BE2C (cell line): ENCODE data around the gene ABCA7.
A peak's percentile ranks its signal among the peaks of the same experiment; 100 is the strongest.

Experiments used
- DNase-seq: peaks from one replicate; pipeline ENCODE4 v3.0.0-alpha.2; 2020
- H3K27me3 ChIP-seq: fragments of 250-450 bp; sonication (Bioruptor Pico); 2 replicates; pipeline ENCODE4 v1.5.1; 2020; ENCODE audit warnings: mild to moderate bottlenecking
- H3K36me3 ChIP-seq: fragments of 250-450 bp; sonication (Bioruptor Pico); 2 replicates; pipeline ENCODE4 v1.5.1; 2020; ENCODE audit warnings: mild to moderate bottlenecking
- H3K4me1 ChIP-seq: fragments of 250-450 bp; sonication (Bioruptor Pico); 2 replicates; pipeline ENCODE4 v1.5.1; 2020
- H3K4me3 ChIP-seq: 2 replicates; pipeline ENCODE4 v1.5.1; 2011; ENCODE audit warnings: low read depth, low read length
- H3K9me3 ChIP-seq: fragments of 250-450 bp; sonication (Bioruptor Pico); 2 replicates; pipeline ENCODE4 v1.5.1; 2020
- TF ChIP-seq, protein P1 (sequence below): IDR thresholded peaks from 2 replicates; pipeline ENCODE4 v1.5.1; 2012; ENCODE audit warnings: mild to moderate bottlenecking, low read depth, low read length

The ABCA7 gene

DNA sequence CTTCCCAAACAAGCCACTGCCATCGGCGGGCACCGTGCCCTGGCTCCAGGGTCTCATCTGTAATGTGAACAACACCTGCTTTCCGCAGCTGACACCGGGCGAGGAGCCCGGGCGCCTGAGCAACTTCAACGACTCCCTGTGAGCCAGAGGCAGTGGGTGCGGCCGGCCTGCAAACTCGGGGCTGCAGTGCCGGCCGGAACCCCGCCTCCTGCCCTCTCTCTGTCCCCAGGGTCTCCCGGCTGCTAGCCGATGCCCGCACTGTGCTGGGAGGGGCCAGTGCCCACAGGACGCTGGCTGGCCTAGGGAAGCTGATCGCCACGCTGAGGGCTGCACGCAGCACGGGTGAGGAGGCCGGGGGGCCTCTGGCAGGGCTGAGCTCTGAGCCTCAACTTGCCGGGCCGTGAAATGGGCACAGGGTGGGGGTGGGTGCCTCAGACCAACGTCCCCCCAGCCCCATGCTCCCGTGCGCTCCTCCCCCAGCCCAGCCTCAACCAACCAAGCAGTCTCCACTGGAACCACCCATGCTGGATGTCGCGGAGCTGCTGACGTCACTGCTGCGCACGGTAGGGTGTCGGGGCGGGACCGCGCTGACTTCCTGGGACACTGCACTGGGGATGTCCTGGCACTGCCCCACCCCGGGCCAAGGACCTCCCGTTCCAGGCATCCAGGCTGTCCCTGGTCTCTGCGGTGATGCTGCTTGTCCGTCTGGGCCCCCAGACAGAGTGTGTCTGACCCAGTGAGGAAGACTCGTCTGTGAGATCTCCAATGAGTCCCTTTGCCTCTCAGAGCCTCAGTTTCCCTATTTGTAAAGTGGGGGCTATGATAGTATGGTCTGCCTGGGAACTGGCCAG is 2.2 kb downstream of the ABCA7 start:
- peaks cover 10% of the 10 kb centered on the region for H3K4me1 ChIP-seq
- TF ChIP-seq, protein P1, sequence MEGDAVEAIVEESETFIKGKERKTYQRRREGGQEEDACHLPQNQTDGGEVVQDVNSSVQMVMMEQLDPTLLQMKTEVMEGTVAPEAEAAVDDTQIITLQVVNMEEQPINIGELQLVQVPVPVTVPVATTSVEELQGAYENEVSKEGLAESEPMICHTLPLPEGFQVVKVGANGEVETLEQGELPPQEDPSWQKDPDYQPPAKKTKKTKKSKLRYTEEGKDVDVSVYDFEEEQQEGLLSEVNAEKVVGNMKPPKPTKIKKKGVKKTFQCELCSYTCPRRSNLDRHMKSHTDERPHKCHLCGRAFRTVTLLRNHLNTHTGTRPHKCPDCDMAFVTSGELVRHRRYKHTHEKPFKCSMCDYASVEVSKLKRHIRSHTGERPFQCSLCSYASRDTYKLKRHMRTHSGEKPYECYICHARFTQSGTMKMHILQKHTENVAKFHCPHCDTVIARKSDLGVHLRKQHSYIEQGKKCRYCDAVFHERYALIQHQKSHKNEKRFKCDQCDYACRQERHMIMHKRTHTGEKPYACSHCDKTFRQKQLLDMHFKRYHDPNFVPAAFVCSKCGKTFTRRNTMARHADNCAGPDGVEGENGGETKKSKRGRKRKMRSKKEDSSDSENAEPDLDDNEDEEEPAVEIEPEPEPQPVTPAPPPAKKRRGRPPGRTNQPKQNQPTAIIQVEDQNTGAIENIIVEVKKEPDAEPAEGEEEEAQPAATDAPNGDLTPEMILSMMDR = no peak
- H3K27me3 ChIP-seq = no peaks in the 10 kb centered on the region
- H3K36me3 ChIP-seq = no peaks in the 10 kb centered on the region
- no peaks in the 10 kb centered on the region for H3K9me3 ChIP-seq
- H3K4me3 ChIP-seq = peak overlapping the region; percentile 51
- peak; percentile 59 for DNase-seq

DNA sequence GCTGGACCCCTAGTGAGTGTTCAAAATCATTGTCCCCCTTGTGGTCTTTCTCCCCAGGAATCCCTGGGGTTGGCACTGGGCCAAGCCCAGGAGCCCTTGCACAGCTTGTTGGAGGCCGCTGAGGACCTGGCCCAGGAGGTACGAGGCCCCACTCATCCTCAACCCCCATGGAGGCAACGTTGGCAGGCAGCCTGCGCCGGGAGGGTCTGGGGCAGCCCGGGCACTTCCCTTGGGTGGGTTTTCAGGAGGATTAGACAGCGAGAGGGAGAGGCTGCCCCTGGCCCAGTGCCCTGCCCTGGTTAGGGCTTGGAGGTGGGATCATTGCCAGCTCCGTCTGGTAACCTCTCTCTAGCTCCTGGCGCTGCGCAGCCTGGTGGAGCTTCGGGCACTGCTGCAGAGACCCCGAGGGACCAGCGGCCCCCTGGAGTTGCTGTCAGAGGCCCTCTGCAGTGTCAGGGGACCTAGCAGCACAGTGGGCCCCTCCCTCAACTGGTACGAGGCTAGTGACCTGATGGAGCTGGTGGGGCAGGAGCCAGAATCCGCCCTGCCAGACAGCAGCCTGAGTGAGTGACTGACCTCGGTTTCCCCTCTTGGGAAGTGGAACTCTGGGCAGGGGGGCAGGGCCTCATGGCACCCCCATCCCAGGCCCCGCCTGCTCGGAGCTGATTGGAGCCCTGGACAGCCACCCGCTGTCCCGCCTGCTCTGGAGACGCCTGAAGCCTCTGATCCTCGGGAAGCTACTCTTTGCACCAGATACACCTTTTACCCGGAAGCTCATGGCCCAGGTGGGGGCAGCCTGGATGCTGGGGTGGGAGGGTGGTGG is 3.0 kb downstream of the ABCA7 start:
- Histone ChIP-seq H3K4me3 (peak overlapping the region; percentile 51), H3K9me3 (no peaks in the 10 kb centered on the region), H3K4me1 (peaks cover 10% of the 10 kb centered on the region), H3K27me3 (no peaks in the 10 kb centered on the region), H3K36me3 (no peaks in the 10 kb centered on the region)
- TF ChIP-seq, protein P1 = 0 out of 2 replicates have a peak, but pooled peaks have one; percentile 9
- peak; percentile 90 for DNase-seq

DNA sequence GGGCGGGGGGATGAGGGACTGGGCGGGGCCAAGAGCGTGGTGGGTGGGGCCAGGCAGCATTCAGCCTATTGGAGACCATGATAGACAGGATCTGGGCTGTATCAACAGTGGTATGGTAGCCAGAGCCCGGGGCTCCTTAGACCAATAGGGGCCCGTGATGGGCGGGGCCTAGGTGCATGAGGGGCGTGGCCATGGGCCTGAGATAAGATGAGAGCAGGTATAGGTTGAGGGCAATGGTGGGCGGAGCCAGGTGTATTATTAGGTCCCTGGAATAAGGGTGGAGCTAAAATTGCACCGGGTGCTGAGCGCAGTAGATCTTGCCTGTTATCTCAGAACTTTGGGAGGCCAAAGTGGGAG is 5.3 kb downstream of the ABCA7 start:
- Histone ChIP-seq H3K4me3 (no peak overlapping the region), H3K4me1 (peaks cover 7% of the 10 kb centered on the region), H3K27me3 (no peaks in the 10 kb centered on the region), H3K36me3 (no peaks in the 10 kb centered on the region), H3K9me3 (no peaks in the 10 kb centered on the region)
- DNase-seq = peak; percentile 72
- TF ChIP-seq, protein P1 = no peak

DNA sequence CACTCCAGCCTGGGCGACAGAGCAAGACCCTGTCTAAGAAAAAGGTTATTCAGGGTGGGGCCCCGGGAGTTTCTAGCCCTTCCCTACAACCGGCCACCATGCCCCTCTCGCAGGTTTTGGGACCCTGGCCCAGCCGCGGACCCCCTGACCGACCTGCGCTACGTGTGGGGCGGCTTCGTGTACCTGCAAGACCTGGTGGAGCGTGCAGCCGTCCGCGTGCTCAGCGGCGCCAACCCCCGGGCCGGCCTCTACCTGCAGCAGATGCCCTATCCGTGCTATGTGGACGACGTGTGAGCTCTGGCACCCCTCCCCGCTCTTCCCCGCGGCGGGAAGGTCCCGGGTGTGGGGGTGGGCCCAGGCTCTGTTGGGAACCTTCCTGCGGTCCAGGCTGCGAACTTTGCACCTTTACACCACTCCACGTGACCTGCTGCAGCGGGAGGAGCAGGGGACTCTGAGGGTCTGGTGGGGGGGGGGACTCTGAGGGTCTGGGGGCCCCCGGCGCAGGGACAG is 6.3 kb downstream of the ABCA7 start:
- no peaks in the 10 kb centered on the region for H3K27me3 ChIP-seq
- peak; percentile 7 for DNase-seq
- H3K4me1 ChIP-seq = peaks cover 5% of the 10 kb centered on the region
- no peak overlapping the region for H3K4me3 ChIP-seq
- TF ChIP-seq, protein P1 = no peak
- no peaks in the 10 kb centered on the region for H3K36me3 ChIP-seq
- no peaks in the 10 kb centered on the region; the same call in 1 of the 2 replicates for H3K9me3 ChIP-seq

DNA sequence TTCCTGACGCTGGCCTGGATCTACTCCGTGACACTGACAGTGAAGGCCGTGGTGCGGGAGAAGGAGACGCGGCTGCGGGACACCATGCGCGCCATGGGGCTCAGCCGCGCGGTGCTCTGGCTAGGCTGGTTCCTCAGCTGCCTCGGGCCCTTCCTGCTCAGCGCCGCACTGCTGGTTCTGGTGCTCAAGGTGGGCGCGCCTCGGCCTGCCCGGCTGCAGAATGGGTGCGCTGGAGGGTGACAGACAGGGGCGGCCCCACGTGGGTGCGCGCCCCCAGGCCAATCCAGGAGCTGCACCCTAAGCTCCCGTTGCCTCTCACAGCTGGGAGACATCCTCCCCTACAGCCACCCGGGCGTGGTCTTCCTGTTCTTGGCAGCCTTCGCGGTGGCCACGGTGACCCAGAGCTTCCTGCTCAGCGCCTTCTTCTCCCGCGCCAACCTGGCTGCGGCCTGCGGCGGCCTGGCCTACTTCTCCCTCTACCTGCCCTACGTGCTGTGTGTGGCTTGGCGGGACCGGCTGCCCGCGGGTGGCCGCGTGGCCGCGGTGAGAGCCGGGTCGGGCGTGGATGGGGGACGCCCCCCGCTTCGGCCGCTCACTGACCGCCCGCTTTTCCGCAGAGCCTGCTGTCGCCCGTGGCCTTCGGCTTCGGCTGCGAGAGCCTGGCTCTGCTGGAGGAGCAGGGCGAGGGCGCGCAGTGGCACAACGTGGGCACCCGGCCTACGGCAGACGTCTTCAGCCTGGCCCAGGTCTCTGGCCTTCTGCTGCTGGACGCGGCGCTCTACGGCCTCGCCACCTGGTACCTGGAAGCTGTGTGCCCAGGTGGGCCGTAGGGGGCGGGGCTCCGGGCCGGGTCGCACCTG is 7.2 kb downstream of the ABCA7 start:
- Histone ChIP-seq H3K4me1 (peaks cover 5% of the 10 kb centered on the region), H3K4me3 (no peak overlapping the region), H3K36me3 (no peaks in the 10 kb centered on the region), H3K9me3 (no peaks in the 10 kb centered on the region; the same call in 1 of the 2 replicates), H3K27me3 (no peaks in the 10 kb centered on the region)
- DNase-seq = peak; percentile 15
- TF ChIP-seq, protein P1 = no peak
